Measurements from ENCODE around the gene CCDC90B.

Gene CCDC90B

DNA sequence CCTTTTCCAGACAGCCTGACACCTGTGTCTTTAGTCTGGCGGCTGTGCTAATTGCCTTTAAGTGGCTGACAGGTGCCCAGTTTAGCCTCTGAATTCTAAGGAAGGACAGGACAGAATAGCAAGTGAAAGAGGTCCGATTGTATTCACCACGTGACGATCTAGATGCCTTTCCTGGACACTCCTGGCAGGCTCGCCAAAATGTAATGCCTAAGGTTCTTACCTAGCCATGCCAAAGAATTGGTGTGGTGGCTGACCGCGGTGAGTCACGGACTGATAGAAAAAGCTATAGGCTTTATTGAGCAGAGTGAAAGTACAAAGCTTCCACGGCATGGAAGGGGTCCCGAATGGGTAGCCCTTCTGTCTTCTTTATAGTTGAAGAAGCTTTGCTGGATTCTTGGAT lies 65.9 kb downstream of the CCDC90B start:
- Histone ChIP-seq H3K4me1 (ENCODE audit: insufficient read depth, low read length) (no peaks in the 10 kb centered on the region), H3K9ac (ENCODE audit: low read depth, low read length) (no peak overlapping the region), H3K4me3 (ENCODE audit: low read length) (no peak overlapping the region), H3K36me3 (ENCODE audit: insufficient read depth, low read depth, low read length) (no peaks in the 10 kb centered on the region), H3K27me3 (ENCODE audit: insufficient read depth, low read length) (no peaks in the 10 kb centered on the region), H3K27ac (ENCODE audit: low read length) (no peak overlapping the region), H3K9me3 (ENCODE audit: insufficient read depth, low read depth, low read length) (no peaks in the 10 kb centered on the region)

DNA sequence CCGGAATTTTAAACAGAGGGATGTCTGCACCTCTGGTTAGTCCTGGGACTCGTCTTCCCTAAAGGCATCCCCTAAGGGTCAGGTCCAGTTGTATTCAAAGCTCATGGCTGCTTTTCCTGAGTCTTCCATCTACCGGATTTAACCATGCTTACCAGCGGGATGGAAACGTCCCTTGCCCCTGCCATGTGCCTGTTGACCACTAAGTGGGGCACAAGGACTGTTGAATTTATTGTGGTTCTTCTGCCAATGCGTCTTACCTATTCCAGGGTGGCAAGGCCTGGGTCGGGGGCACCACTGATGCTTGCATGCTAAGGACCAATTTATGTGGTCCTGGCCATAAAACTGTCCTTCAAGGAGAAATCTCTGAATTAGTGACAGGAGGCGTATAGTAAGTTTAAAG lies 67.1 kb downstream of the CCDC90B start:
- H3K4me1 ChIP-seq (ENCODE audit: insufficient read depth, low read length), result no peaks in the 10 kb centered on the region
- no peak overlapping the region for H3K27ac ChIP-seq (ENCODE audit: low read length)
- no peaks in the 10 kb centered on the region for H3K9me3 ChIP-seq (ENCODE audit: insufficient read depth, low read depth, low read length)
- H3K36me3 ChIP-seq (ENCODE audit: insufficient read depth, low read depth, low read length), result no peaks in the 10 kb centered on the region
- no peak overlapping the region for H3K4me3 ChIP-seq (ENCODE audit: low read length)
- no peak overlapping the region for H3K9ac ChIP-seq (ENCODE audit: low read depth, low read length)
- H3K27me3 ChIP-seq (ENCODE audit: insufficient read depth, low read length), result no peaks in the 10 kb centered on the region

Data from iPS-20b (cell line).